Activated T-cell treated with anti-CD3 and anti-CD28 coated beads, Interleukin-2, amount 50 U/mL, for 72 hours (primary cell): ENCODE measurements around the gene CDRT15L2. TPM values are rescaled to one million over a fixed set of nuclear protein-coding genes. Genes with fewer than 3 reads are reported as not detected.
"Not testable (repeated sequence)": the region's sequence is repeated elsewhere in the genome, so short reads cannot be mapped to it uniquely, and the experiment has no call there.

Experiments used
- ATAC-seq, 2 donors: fragments of 150-1000 bp; cut with Tn5 transposase; replicated peaks in 1 of 2; 2 replicates each; pipeline ENCODE4 v1.10.0; 2021; ENCODE audit warnings: moderate library complexity in 2 of 2, mild to moderate bottlenecking in 1 of 2
- DNase-seq, 2 donors: peaks; one replicate each; pipeline ENCODE4 v3.0.0; 2021 to 2022; ENCODE audit warnings: mixed read lengths in 1 of 2
- H3K27ac Mint-ChIP-seq: one replicate; pipeline ENCODE4 v1.8.0; 2022; ENCODE audit warnings: mild to moderate bottlenecking, moderate library complexity, mixed read lengths
- H3K27me3 Mint-ChIP-seq: one replicate; pipeline ENCODE4 v1.8.0; 2022; ENCODE audit warnings: low read depth, mixed read lengths
- H3K36me3 Mint-ChIP-seq, 2 donors: one replicate each; pipeline ENCODE4 v1.8.0; 2022; ENCODE audit warnings: mixed read lengths in 2 of 2, mild to moderate bottlenecking in 1 of 2; ENCODE audit not compliant: insufficient read depth in 2 of 2
- H3K4me1 Mint-ChIP-seq: one replicate; pipeline ENCODE4 v1.8.0; 2022; ENCODE audit warnings: low read depth, mixed read lengths
- H3K4me3 Mint-ChIP-seq, 2 donors: one replicate each; pipeline ENCODE4 v1.8.0; 2022; ENCODE audit warnings: mild to moderate bottlenecking in 2 of 2, mixed read lengths in 2 of 2, moderate library complexity in 2 of 2
- H3K9me3 Mint-ChIP-seq, 2 donors: one replicate each; pipeline ENCODE4 v1.8.0; 2022; ENCODE audit warnings: mixed read lengths in 2 of 2
- total RNA-seq, 2 donors: library from RNA; stranded (reverse); gene quantifications; one replicate each; pipeline ENCODE4 v1.2.3, GENCODE V29; 2022

CDRT15L2 gene
- total RNA-seq, 2 donors from 2014 or later = not detected

DNA sequence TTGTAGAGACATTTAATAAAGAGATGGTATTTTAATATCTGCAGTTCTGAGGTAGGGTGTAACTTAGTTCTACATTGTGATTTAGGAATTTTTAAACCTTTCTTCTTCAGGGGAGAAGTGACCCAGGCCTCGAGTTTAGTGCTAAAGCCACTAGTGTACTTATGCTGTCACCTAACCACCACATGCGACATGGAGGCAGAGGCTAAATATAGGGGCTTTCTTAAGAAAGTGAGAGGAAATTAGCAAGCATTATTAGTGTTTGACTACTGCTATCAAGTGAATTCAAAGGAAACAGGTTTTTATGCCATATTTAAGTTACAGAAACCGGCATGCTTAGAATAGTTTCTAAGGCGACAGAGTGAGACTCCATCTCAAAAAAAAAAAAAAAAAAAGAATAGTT is 11.5 kb downstream of the CDRT15L2 start:
- not testable (repeated sequence) for H3K4me1 Mint-ChIP-seq, H3K4me3 Mint-ChIP-seq, H3K27ac Mint-ChIP-seq, H3K27me3 Mint-ChIP-seq, ATAC-seq, H3K36me3 Mint-ChIP-seq, DNase-seq, H3K9me3 Mint-ChIP-seq

DNA sequence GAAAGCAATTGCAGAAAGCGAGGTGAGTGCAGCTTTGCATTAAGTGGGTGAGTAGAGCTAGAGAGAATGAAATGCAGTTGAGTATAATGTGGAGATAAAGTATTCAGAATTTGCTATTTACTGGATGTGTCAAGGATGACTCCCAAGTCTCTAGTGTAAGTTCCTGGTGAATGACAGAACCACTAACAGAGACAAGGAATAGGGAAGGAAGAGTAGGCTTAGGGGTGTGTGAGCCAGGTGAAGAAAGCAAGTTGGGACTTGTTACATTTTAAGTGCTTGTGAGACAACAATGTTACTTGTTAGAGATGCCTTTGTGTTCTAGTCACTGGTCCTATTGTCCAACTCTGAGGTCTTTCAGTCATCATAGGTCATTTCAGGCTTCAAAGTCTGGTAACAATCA is 26.0 kb downstream of the CDRT15L2 start:
- H3K4me3 Mint-ChIP-seq, DNase-seq, ATAC-seq, H3K27me3 Mint-ChIP-seq, H3K4me1 Mint-ChIP-seq, H3K36me3 Mint-ChIP-seq, H3K9me3 Mint-ChIP-seq: not testable (repeated sequence)
- peak overlapping the region; percentile 61 for H3K27ac Mint-ChIP-seq

DNA sequence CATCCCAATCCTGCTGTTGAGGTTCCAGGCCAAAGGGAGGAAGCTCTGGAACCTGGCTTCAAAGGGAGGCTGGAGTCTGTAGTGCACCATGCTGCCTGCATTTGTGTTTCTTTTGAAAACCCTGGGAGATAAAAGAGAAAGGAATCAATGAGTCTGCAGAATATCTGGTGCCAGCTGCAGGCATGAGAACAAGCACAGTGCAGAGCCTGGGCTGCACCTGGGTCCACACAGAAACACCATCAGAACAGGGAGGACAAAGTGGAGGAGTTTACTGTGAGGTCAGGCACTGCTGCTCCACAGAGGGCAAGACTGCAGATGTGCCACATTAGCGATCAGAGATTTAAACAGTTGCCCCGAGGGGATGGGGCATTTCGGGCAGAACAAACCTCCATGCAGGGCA is 30.0 kb downstream of the CDRT15L2 start:
- H3K36me3 Mint-ChIP-seq, H3K27ac Mint-ChIP-seq, H3K4me3 Mint-ChIP-seq, ATAC-seq, H3K4me1 Mint-ChIP-seq, H3K27me3 Mint-ChIP-seq, H3K9me3 Mint-ChIP-seq, DNase-seq: not testable (repeated sequence)

GRCh38 chr17:20611309-20611708 is 31.8 kb downstream of the CDRT15L2 start:
- Mint-ChIP-seq H3K27me3 (no peaks in the 10 kb centered on the region), H3K27ac (no peak overlapping the region), H3K36me3 (no peaks in the 10 kb centered on the region), H3K4me3 (no peak overlapping the region), H3K9me3 (no peaks in the 10 kb centered on the region), H3K4me1 (no peaks in the 10 kb centered on the region)
- DNase-seq (no peak), ATAC-seq (no peak)

GRCh38 chr17:20612635-20613034 is 33.1 kb downstream of the CDRT15L2 start:
- no peak for ATAC-seq
- Mint-ChIP-seq H3K4me1 (no peaks in the 10 kb centered on the region), H3K36me3 (no peaks in the 10 kb centered on the region), H3K4me3 (no peak overlapping the region), H3K27me3 (no peaks in the 10 kb centered on the region), H3K27ac (no peak overlapping the region), H3K9me3 (no peaks in the 10 kb centered on the region)
- DNase-seq = no peak

GRCh38 chr17:20613248-20613647 is 33.7 kb downstream of the CDRT15L2 start:
- Mint-ChIP-seq H3K27me3 (no peaks in the 10 kb centered on the region), H3K4me1 (no peaks in the 10 kb centered on the region), H3K36me3 (no peaks in the 10 kb centered on the region), H3K27ac (no peak overlapping the region), H3K9me3 (no peaks in the 10 kb centered on the region), H3K4me3 (no peak overlapping the region)
- DNase-seq (no peak), ATAC-seq (no peak)

DNA sequence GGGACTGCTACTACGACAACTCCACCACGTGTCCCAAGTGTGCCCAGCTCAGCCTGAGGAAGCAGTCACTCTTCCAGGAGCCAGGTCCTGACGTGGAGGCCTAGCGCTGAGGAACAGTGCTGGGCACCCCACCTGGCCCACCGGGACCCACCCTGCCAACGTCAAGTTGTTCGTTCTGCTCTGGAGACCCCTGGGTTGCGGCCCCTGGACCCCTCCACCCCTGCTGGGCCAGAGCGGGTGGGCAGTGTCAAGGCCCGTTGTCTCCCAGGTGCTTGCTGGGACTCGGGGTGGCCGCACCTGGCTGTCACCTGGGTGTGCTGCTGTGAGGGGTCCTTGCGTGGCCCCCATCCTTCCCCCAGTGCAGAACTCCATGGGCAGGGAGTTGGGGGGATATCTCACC is 34.4 kb downstream of the CDRT15L2 start:
- Mint-ChIP-seq H3K4me1 (no peaks in the 10 kb centered on the region), H3K9me3 (no peaks in the 10 kb centered on the region), H3K4me3 (no peak overlapping the region), H3K36me3 (no peaks in the 10 kb centered on the region), H3K27ac (no peak overlapping the region), H3K27me3 (no peaks in the 10 kb centered on the region)
- DNase-seq (no peak), ATAC-seq (no peak)

GRCh38 chr17:20615461-20615860 is 35.9 kb downstream of the CDRT15L2 start:
- H3K27ac Mint-ChIP-seq, ATAC-seq, H3K4me1 Mint-ChIP-seq, H3K36me3 Mint-ChIP-seq, H3K9me3 Mint-ChIP-seq, H3K4me3 Mint-ChIP-seq, DNase-seq, H3K27me3 Mint-ChIP-seq: not testable (repeated sequence)

Other genes starting within 250 kb of the CDRT15L2 start
- not detected for gene LGALS9B, start 112.2 kb upstream of the CDRT15L2 start, total RNA-seq